ENCODE measurements around the gene AHNAK.

DNA sequence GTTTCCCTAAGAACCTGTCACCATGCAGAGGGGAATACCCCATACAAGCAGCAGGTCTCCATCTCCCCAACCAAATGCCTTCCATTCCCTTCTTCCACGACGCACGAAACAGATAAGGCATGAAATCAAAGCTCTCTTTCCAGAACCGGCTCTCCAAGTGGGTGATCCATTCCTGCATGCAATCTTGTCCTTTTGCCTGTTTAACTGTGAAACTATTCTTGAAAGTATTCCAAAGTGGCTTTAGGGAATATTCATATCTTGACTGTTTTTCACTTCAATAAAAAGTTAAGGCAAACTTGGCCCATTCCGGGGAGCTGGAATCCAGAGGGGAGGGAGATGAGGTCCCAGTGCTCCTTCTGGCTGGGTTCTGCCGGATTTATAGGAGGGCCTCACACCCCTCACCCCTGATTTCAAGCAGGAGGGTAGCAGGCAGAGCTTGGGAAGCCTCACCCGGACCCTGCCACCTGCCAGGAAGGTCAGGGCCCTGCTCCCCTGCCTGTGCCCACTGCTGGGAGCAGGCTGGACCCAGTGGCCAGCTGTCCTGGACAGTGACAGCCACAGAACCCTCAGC is 66.9 kb downstream of the AHNAK start:
- no peak for TF ChIP-seq CTCF (conservative IDR thresholded peaks at IDR 0.05; ENCODE audit: low read length)
- TF ChIP-seq EZH2phosphoT487 (IDR thresholded peaks at IDR 0.05; ENCODE audit: borderline replicate concordance, low read depth, low read length), result no peak

All from OCI-LY7 (cell line).